Ishikawa (cell line): ENCODE results near the gene PSMB4.

Source experiments
- CEBPB ChIP-seq: IDR thresholded peaks from 2 replicates; pipeline ENCODE4 v1.6.1; 2012
- CREB1 ChIP-seq: IDR thresholded peaks from 2 replicates; pipeline ENCODE4 v1.6.1; 2012; ENCODE audit warnings: low read depth
- EGR1 ChIP-seq: IDR thresholded peaks from 2 replicates; pipeline ENCODE4 v1.6.1; 2012
- EP300 ChIP-seq: IDR thresholded peaks from 2 replicates; pipeline ENCODE4 v1.6.1; 2012; ENCODE audit warnings: borderline replicate concordance
- FOXM1 ChIP-seq: IDR thresholded peaks from 2 replicates; pipeline ENCODE4 v1.6.1; 2012; ENCODE audit warnings: low read depth, borderline replicate concordance
- MAX ChIP-seq: IDR thresholded peaks from 2 replicates; pipeline ENCODE4 v1.6.1; 2012
- NFIC ChIP-seq: IDR thresholded peaks from 2 replicates; pipeline ENCODE4 v1.6.1; 2012
- RAD21 ChIP-seq: IDR thresholded peaks from 2 replicates; pipeline ENCODE4 v1.6.1; 2012; ENCODE audit warnings: low read depth
- REST ChIP-seq: IDR thresholded peaks from 2 replicates; pipeline ENCODE4 v1.6.1; 2012; ENCODE audit warnings: low read depth, mild to moderate bottlenecking
- TAF1 ChIP-seq: IDR thresholded peaks from 2 replicates; pipeline ENCODE4 v1.6.1; 2012; ENCODE audit warnings: low read depth, mild to moderate bottlenecking
- TCF12 ChIP-seq: IDR thresholded peaks from 2 replicates; pipeline ENCODE4 v1.6.1; 2012; ENCODE audit warnings: low read depth
- USF1 ChIP-seq: IDR thresholded peaks from 2 replicates; pipeline ENCODE4 v1.6.1; 2012
- YY1 ChIP-seq: IDR thresholded peaks from 2 replicates; pipeline ENCODE4 v1.6.1; 2012; ENCODE audit warnings: low read depth

- TF ChIP-seq MAX (no peak), EP300 (no peak), CREB1 (no peak), YY1 (no peak), CEBPB (no peak), TAF1 (no peak), NFIC (no peak), TCF12 (no peak), REST (no peak), RAD21 (no peak), USF1 (no peak), FOXM1 (no peak), EGR1 (no peak)
Observed at GRCh38 chr1:151362308-151363155, 36.8 kb upstream of the PSMB4 start.
